ENCODE results near the gene COL20A1. TPM values are rescaled to one million over a fixed set of nuclear protein-coding genes. Genes with fewer than 3 reads are reported as not detected.
"Not testable (repeated sequence)": the region's sequence is repeated elsewhere in the genome, so short reads cannot be mapped to it uniquely, and the experiment has no call there.

COL20A1 gene
- polyA plus RNA-seq, 4 donors: 0.67 to 0.97 (median 0.78) TPM

- DNase-seq (ENCODE audit: low read depth in 4 of 4, low spot score in 3 of 4): no peak
Measured at GRCh38 chr20:63368151-63368550, 75.2 kb downstream of the COL20A1 start.

GRCh38 chr20:63369024-63369530 lies 76.1 kb downstream of the COL20A1 start:
- no peak for DNase-seq (ENCODE audit: low read depth in 4 of 4, low spot score in 3 of 4)

GRCh38 chr20:63369724-63370617 lies 77.0 kb downstream of the COL20A1 start:
- no peak for DNase-seq (ENCODE audit: low read depth in 4 of 4, low spot score in 3 of 4)

- no peak for DNase-seq (ENCODE audit: low read depth in 4 of 4, low spot score in 3 of 4)
Measured at GRCh38 chr20:63370618-63371187, 77.7 kb downstream of the COL20A1 start.

- DNase-seq (ENCODE audit: low read depth in 4 of 4, low spot score in 3 of 4): no peak
Measured at GRCh38 chr20:63371291-63371865, 78.4 kb downstream of the COL20A1 start.

GRCh38 chr20:63372971-63373885 lies 80.2 kb downstream of the COL20A1 start:
- no peak for DNase-seq (ENCODE audit: low read depth in 4 of 4, low spot score in 3 of 4)

- DNase-seq (ENCODE audit: low read depth in 4 of 4, low spot score in 3 of 4): no peak
Measured at GRCh38 chr20:63373996-63374395, 81.0 kb downstream of the COL20A1 start.

- DNase-seq (ENCODE audit: low read depth in 4 of 4, low spot score in 3 of 4): no peak
Measured at GRCh38 chr20:63374504-63374903, 81.5 kb downstream of the COL20A1 start.

GRCh38 chr20:63375438-63375837 lies 82.5 kb downstream of the COL20A1 start:
- DNase-seq (ENCODE audit: low read depth in 4 of 4, low spot score in 3 of 4): no peak

- no peak for DNase-seq (ENCODE audit: low read depth in 4 of 4, low spot score in 3 of 4)
Measured at GRCh38 chr20:63376283-63377250, 83.6 kb downstream of the COL20A1 start.

GRCh38 chr20:63377256-63377941 lies 84.4 kb downstream of the COL20A1 start:
- DNase-seq (ENCODE audit: low read depth in 4 of 4, low spot score in 3 of 4): peak in 3 of 4 donors; percentile 49 to 69 (median 59)

GRCh38 chr20:63377951-63378381 lies 85.0 kb downstream of the COL20A1 start:
- no peak for DNase-seq (ENCODE audit: low read depth in 4 of 4, low spot score in 3 of 4)

- DNase-seq (ENCODE audit: low read depth in 4 of 4, low spot score in 3 of 4): no peak
Measured at GRCh38 chr20:63378626-63379025, 85.6 kb downstream of the COL20A1 start.

GRCh38 chr20:63379296-63379695 lies 86.3 kb downstream of the COL20A1 start:
- no peak for DNase-seq (ENCODE audit: low read depth in 4 of 4, low spot score in 3 of 4)

- DNase-seq (ENCODE audit: low read depth in 4 of 4, low spot score in 3 of 4): not testable (repeated sequence)
Measured at GRCh38 chr20:63379872-63380271, 86.9 kb downstream of the COL20A1 start.

- DNase-seq (ENCODE audit: low read depth in 4 of 4, low spot score in 3 of 4): no peak
Measured at GRCh38 chr20:63380346-63380870, 87.4 kb downstream of the COL20A1 start.

- DNase-seq (ENCODE audit: low read depth in 4 of 4, low spot score in 3 of 4): no peak
Measured at GRCh38 chr20:63381781-63382431, 88.9 kb downstream of the COL20A1 start.
